Endodermal cell (in vitro differentiated cells): ENCODE measurements around the gene NAPA. TPM values are rescaled to one million over a fixed set of nuclear protein-coding genes. Genes with fewer than 3 reads are reported as not detected.
A peak's percentile ranks its signal among the peaks of the same experiment; 100 is the strongest.

Experiments used
- DNase-seq: peaks from one replicate; pipeline ENCODE4 v3.0.0-alpha.2; 2017
- H3K27ac ChIP-seq: 2 replicates; pipeline ENCODE4 v1.5.1; 2013; ENCODE audit warnings: mild to moderate bottlenecking, low read depth, low read length, moderate library complexity
- H3K27me3 ChIP-seq: 2 replicates; pipeline ENCODE4 v1.6.1; 2013; ENCODE audit warnings: mild to moderate bottlenecking, low read length, moderate library complexity; ENCODE audit not compliant: insufficient read depth, control insufficient read depth, poor library complexity, severe bottlenecking
- H3K36me3 ChIP-seq: 2 replicates; pipeline ENCODE4 v1.7.0; 2013; ENCODE audit warnings: mild to moderate bottlenecking, low read length, moderate library complexity; ENCODE audit not compliant: control insufficient read depth, insufficient read depth
- H3K4me1 ChIP-seq: one replicate; pipeline ENCODE4 v1.7.0; 2013; ENCODE audit warnings: low read length; ENCODE audit not compliant: control insufficient read depth, insufficient read depth
- H3K4me3 ChIP-seq: 2 replicates; pipeline ENCODE4 v1.5.1; 2013; ENCODE audit warnings: mild to moderate bottlenecking, low read length, moderate library complexity
- H3K9ac ChIP-seq: 2 replicates; pipeline ENCODE4 v1.6.1; 2013; ENCODE audit warnings: mild to moderate bottlenecking, low read length, moderate library complexity; ENCODE audit not compliant: poor library complexity, severe bottlenecking; ENCODE audit errors: extremely low read depth
- H3K9me3 ChIP-seq: 2 replicates; pipeline ENCODE4 v1.6.1; 2013; ENCODE audit warnings: mild to moderate bottlenecking, low read length, moderate library complexity; ENCODE audit not compliant: control insufficient read depth
- H3K27ac Mint-ChIP-seq: 2 replicates; pipeline ENCODE4 v1.8.0; 2020; ENCODE audit warnings: mixed read lengths
- H3K27me3 Mint-ChIP-seq: 2 replicates; pipeline ENCODE4 v1.8.0; 2021; ENCODE audit warnings: mild to moderate bottlenecking, mixed read lengths; ENCODE audit not compliant: insufficient read depth
- H3K36me3 Mint-ChIP-seq: 2 replicates; pipeline ENCODE4 v1.8.0; 2020; ENCODE audit warnings: low read depth, mixed read lengths
- H3K4me1 Mint-ChIP-seq: 2 replicates; pipeline ENCODE4 v1.8.0; 2020; ENCODE audit warnings: mixed read lengths
- H3K4me3 Mint-ChIP-seq: 2 replicates; pipeline ENCODE4 v1.8.0; 2020; ENCODE audit warnings: mild to moderate bottlenecking, moderate library complexity, mixed read lengths
- H3K9me3 Mint-ChIP-seq: 2 replicates; pipeline ENCODE4 v1.8.0; 2020; ENCODE audit warnings: mild to moderate bottlenecking, mixed read lengths
- WGBS, 2 experiments: methylation state at CpG; one replicate each; pipeline versions ENCODE4 v1.1.5 to v1.1.7; 2013; ENCODE audit warnings: missing lambda C conversion rate in 2 of 2, mixed read lengths in 1 of 2; ENCODE audit not compliant: insufficient coverage in 1 of 2, insufficient read length in 1 of 2; 5-methylcytosine and 5-hydroxymethylcytosine counted together
- total RNA-seq, 2 donors: library from RNA; stranded (reverse); fragmentation: NEBNext Ultra II Directional in 1 of 2; extraction: Animal tissue kit (Norgen Biotek cat#: 25700) in 1 of 2; gene quantifications; 2 replicates in 1 of 2; 3 replicates in 1 of 2; pipeline ENCODE4 v1.2.1, GENCODE V29; 2021
- TF ChIP-seq, protein P1 (sequence below): fragments of 200-600 bp; sonication (generic); conservative IDR thresholded peaks from 2 replicates; pipeline ENCODE4 v1.5.0; 2021; ENCODE audit warnings: antibody characterized with exemption, mild to moderate bottlenecking

NAPA gene
- total RNA-seq, 2 donors from 2014 or later = 66.0 to 73.9 TPM

DNA sequence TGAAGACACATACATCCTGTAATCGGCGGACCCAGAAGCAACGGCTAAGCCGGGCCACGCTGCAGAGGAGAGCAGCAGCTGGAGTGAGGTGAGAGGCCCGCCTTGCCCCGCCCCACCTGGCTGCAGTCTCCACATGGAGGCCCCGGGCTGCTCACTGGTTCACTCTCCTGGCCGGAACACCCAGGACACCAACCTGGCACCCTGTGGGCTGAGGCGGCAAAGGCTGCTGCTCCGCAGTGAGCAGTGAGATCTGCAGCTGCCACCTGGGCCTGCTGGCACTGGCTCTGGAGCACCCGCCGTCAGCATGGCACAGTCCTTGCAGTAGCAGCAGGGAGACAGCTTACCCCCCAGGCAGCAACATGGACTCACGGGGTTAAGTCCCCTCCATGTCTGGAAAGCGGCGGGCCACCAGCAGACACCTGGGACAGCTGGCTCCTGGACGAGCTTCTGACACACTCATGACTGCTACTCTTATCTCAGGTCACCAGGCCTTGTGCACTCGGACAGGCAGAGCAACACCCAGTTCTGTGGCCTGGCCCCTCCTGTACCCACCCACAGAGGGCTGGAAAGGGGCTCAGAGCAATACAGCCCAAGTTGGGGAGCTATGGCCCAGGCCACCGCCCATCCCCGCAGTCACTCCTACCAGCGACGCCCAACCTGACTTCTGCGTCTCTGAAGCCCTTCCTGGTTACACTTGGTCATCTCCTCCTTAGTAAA is 17.7 kb downstream of the NAPA start:
- no peaks in the 10 kb centered on the region for H3K27me3 Mint-ChIP-seq
- no peaks in the 10 kb centered on the region for H3K4me1 Mint-ChIP-seq
- H3K36me3 Mint-ChIP-seq = peaks cover 22% of the 10 kb centered on the region
- Histone ChIP-seq H3K36me3 (peaks cover 6% of the 10 kb centered on the region), H3K9ac (no peak overlapping the region), H3K27ac (no peak overlapping the region), H3K27me3 (no peaks in the 10 kb centered on the region), H3K4me1 (no peaks in the 10 kb centered on the region), H3K9me3 (no peaks in the 10 kb centered on the region), H3K4me3 (no peak overlapping the region)
- TF ChIP-seq, protein P1, sequence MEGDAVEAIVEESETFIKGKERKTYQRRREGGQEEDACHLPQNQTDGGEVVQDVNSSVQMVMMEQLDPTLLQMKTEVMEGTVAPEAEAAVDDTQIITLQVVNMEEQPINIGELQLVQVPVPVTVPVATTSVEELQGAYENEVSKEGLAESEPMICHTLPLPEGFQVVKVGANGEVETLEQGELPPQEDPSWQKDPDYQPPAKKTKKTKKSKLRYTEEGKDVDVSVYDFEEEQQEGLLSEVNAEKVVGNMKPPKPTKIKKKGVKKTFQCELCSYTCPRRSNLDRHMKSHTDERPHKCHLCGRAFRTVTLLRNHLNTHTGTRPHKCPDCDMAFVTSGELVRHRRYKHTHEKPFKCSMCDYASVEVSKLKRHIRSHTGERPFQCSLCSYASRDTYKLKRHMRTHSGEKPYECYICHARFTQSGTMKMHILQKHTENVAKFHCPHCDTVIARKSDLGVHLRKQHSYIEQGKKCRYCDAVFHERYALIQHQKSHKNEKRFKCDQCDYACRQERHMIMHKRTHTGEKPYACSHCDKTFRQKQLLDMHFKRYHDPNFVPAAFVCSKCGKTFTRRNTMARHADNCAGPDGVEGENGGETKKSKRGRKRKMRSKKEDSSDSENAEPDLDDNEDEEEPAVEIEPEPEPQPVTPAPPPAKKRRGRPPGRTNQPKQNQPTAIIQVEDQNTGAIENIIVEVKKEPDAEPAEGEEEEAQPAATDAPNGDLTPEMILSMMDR = no peak
- no peak overlapping the region for H3K27ac Mint-ChIP-seq
- DNase-seq = no peak
- H3K4me3 Mint-ChIP-seq = no peak overlapping the region
- H3K9me3 Mint-ChIP-seq = no peaks in the 10 kb centered on the region
- WGBS, 2 experiments = 94 to 99% methylated on average over 21 to 23 of the region's 23 CpGs

DNA sequence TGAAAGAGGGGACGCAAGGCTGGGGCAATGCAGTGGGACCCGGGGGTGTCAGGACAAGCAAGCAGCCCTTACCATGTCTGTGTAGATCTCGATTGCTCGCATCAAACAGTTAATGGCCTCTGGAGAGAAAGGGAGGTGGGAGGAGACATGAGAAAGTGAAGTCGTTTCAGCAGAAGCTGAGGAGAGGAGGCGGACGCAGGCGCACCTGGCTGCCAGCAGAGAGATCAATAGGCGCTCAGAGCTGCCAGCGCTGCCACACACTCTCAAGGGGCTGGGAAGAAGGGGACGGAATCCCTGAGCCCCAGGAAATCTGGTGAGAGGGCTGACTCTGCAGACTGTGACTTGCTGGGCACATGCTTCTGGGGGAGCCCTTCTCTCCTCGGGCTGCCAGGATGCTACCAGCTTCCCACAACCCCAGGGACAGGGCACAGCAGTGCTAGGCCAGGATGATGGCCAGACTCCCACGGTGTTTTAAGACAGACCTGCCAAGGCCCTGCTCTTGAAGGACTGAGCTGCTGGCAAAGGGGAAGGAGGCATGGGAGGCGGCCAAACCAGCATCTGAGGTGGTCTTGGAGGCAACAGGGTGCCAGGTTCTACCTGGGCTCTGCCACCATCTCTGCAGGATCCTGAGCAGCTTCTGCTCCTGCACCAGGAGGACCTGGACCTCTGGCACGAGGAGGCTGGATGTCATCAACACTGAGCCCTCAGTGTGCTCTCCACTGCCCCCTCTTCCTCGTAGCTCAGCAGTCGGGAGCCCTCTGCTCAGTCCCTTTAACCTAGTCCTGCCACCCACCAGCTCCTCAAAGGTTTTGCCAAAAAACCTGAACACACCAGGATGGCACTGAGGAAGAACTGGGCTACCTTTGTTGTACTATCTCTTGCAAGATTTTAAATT is 19.1 kb downstream of the NAPA start:
- H3K27me3 Mint-ChIP-seq = no peaks in the 10 kb centered on the region
- Histone ChIP-seq H3K36me3 (peaks cover 6% of the 10 kb centered on the region), H3K9ac (no peak overlapping the region), H3K4me1 (no peaks in the 10 kb centered on the region), H3K9me3 (no peaks in the 10 kb centered on the region), H3K27me3 (no peaks in the 10 kb centered on the region), H3K27ac (no peak overlapping the region), H3K4me3 (no peak overlapping the region)
- H3K36me3 Mint-ChIP-seq = peaks cover 17% of the 10 kb centered on the region
- no peaks in the 10 kb centered on the region for H3K4me1 Mint-ChIP-seq
- WGBS, 2 experiments = 91 to 94% methylated on average over 13 to 17 of the region's 17 CpGs
- TF ChIP-seq, protein P1 = no peak
- DNase-seq = no peak
- no peak overlapping the region for H3K4me3 Mint-ChIP-seq
- no peaks in the 10 kb centered on the region for H3K9me3 Mint-ChIP-seq
- peak overlapping the region; percentile 55 for H3K27ac Mint-ChIP-seq

DNA sequence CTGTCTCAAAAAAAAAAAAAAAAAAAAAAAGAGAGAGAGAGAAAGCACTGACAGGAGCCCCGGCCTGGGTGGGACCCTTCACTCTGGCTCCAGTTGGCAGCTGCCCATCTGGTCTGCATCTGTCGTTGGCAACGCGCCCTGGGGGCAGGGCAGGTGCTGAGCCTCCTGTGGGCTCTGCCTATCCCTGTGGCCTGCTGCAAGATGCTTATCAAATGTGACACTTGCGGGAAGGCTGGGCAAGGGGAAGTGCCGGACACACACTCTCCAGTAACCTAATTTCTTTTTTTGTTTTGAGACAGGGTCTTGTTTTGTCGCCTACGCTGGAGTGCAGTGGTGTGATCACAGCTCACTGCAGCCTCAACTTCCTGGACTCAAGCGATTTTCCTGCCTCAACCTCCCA is 20.1 kb downstream of the NAPA start:
- peaks cover 14% of the 10 kb centered on the region for H3K36me3 ChIP-seq
- 92 to 93% methylated on average over 8 to 9 of the region's 9 CpGs for WGBS, 2 experiments
- Mint-ChIP-seq H3K9me3 (no peaks in the 10 kb centered on the region), H3K27ac (no peak overlapping the region), H3K4me1 (no peaks in the 10 kb centered on the region), H3K36me3 (peaks cover 20% of the 10 kb centered on the region), H3K27me3 (no peaks in the 10 kb centered on the region), H3K4me3 (no peak overlapping the region)
- no peaks in the 10 kb centered on the region for H3K9me3 ChIP-seq
- no peak for DNase-seq
- H3K27ac ChIP-seq = no peak overlapping the region
- no peak overlapping the region for H3K9ac ChIP-seq
- TF ChIP-seq, protein P1 = no peak
- no peaks in the 10 kb centered on the region for H3K4me1 ChIP-seq
- no peak overlapping the region for H3K4me3 ChIP-seq
- H3K27me3 ChIP-seq = no peaks in the 10 kb centered on the region
